Measurements from ENCODE around the gene CTNNAL1.

GRCh38 chr9:109010746-109011145, 2.6 kb downstream of the CTNNAL1 start:
- TF ChIP-seq CTCF (IDR thresholded peaks at IDR 0.05) (no peak), POLR2A (IDR thresholded peaks at IDR 0.05) (no peak)
